Vagina (tissue), 2 donors: ENCODE results near the gene MRPL16. TPM values are rescaled to one million over a fixed set of nuclear protein-coding genes. Genes with fewer than 3 reads are reported as not detected.

Source experiments
- DNase-seq, 2 donors: peaks; one replicate each; pipeline ENCODE4 v3.0.0-alpha.2; 2017; ENCODE audit errors: extremely low spot score in 2 of 2
- H3K27ac ChIP-seq: fragments of 200-600 bp; sonication (generic); one replicate; pipeline ENCODE4 v1.5.1; 2019
- H3K27me3 ChIP-seq: fragments of 200-600 bp; sonication (generic); one replicate; pipeline ENCODE4 v1.5.1; 2019
- H3K36me3 ChIP-seq, 2 donors: fragments of 200-600 bp; sonication (generic); one replicate each; pipeline ENCODE4 v1.5.1; 2017 to 2019
- H3K4me1 ChIP-seq: fragments of 200-600 bp; sonication (generic); one replicate; pipeline ENCODE4 v1.5.1; 2019
- H3K4me3 ChIP-seq, 2 donors: fragments of 200-600 bp; sonication (generic); 1 replicate in 1 of 2; 2 replicates in 1 of 2; pipeline ENCODE4 v1.5.1; 2016 to 2019
- H3K9me3 ChIP-seq: fragments of 200-600 bp; sonication (generic); one replicate; pipeline ENCODE4 v1.5.1; 2019
- CTCF ChIP-seq, 3 experiments: fragments of 450-650 bp in 2 of 3; fragments of 200-600 bp in 1 of 3; sonication (generic) in 1 of 3; IDR thresholded peaks; one replicate each; pipeline ENCODE4 v1.5.1; 2017 to 2019; ENCODE audit warnings: antibody characterized with exemption in 3 of 3, mild to moderate bottlenecking in 2 of 3, moderate library complexity in 2 of 3
- POLR2A ChIP-seq, 2 donors: fragments of 450-650 bp; IDR thresholded peaks; one replicate each; pipeline ENCODE4 v1.6.1; 2017; ENCODE audit warnings: antibody characterized with exemption in 2 of 2, mild to moderate bottlenecking in 2 of 2, moderate library complexity in 2 of 2
- POLR2AphosphoS5 ChIP-seq, 2 donors: sonication (generic); formaldehyde crosslinking; IDR thresholded peaks; one replicate each; pipeline ENCODE4 v1.9.0; 2017; ENCODE audit warnings: antibody characterized with exemption in 2 of 2, mild to moderate bottlenecking in 2 of 2, low read depth in 1 of 2; ENCODE audit not compliant: insufficient read depth in 1 of 2
- intact Hi-C: fragments of 100-400 bp; cut with DNase I; formaldehyde crosslinking; loops from one replicate; pipeline ENCODE4 v1.15.1; 2023
- total RNA-seq: library from RNA; depleted of rRNA; stranded (reverse); fragments of >200 nt; gene quantifications from one replicate; pipeline ENCODE4 v1.2.3, GENCODE V29; 2016

The MRPL16 gene
- total RNA-seq, 1 donor from 2014 or later, result 38.3 TPM

DNA sequence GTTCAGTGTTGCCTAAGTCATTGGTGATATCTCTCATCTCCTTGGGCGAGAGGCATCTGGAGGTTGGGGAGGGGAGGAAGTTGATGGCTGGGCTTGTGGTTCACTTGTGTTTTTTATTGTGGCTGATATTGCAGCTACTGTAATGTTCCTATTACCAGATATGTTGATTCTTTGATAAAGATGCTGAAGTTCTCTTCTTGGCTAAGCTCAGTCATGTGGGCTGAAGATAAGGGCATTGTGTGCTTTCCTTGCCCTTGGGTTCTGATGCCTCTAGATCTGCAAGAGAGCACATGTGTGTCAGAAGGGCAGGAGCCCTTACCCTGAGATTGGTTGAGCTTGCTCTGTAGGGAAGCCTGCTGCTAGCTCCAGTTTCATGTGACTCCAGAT lies 43.4 kb downstream of the MRPL16 start:
- Histone ChIP-seq H3K4me3 (no peak overlapping the region), H3K9me3 (no peaks in the 10 kb centered on the region), H3K27me3 (no peaks in the 10 kb centered on the region), H3K4me1 (peaks cover 40% of the 10 kb centered on the region), H3K36me3 (no peaks in the 10 kb centered on the region), H3K27ac (no peak overlapping the region)
- TF ChIP-seq CTCF (IDR thresholded peaks at IDR 0.05) (no peak), POLR2AphosphoS5 (IDR thresholded peaks at IDR 0.05; ENCODE audit: insufficient read depth in 1 of 2, low read depth in 1 of 2) (no peak)
- intact Hi-C loops, result no loop called here
- no peak for DNase-seq

DNA sequence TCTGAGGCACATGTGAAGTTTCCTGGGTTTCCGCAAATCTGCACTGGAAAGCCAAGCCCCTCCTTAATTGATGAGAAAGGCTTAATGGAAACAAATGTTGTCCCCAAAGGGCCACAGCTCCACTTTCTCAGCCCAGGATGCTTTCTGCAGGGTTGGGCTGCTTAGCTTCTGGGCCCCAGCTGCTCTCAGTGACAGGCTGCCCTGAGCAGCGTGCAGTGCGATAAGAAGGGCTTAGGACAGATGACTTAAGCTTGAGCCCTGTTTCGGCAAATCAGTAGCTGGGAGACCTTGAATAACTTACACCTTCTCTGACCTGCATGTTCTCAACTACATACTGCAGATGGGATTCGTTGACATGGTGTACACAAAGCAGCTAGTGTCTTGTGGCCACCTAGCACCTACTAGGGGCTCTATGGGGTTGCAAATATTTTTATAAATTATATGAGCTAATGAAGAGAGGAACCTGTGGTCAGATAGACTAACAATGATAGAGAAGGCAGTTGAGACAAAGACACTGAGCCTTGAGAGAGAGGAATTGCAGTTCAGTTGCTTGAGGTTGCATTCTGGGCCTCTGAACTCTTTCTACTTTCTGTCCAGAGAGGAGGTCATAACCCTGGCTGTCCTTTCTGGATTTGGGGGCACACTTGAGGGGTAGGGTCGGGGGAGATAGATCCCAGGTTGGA lies 43.9 kb downstream of the MRPL16 start:
- Histone ChIP-seq H3K27me3 (no peaks in the 10 kb centered on the region), H3K9me3 (no peaks in the 10 kb centered on the region), H3K4me3 (no peak overlapping the region), H3K36me3 (no peaks in the 10 kb centered on the region), H3K27ac (no peak overlapping the region), H3K4me1 (peaks cover 36% of the 10 kb centered on the region)
- no peak for DNase-seq
- intact Hi-C loops, result no loop called here
- TF ChIP-seq CTCF (IDR thresholded peaks at IDR 0.05), result no peak
- TF ChIP-seq POLR2AphosphoS5 (IDR thresholded peaks at IDR 0.05; ENCODE audit: insufficient read depth in 1 of 2, low read depth in 1 of 2), result no peak
- no peak for TF ChIP-seq POLR2A (IDR thresholded peaks at IDR 0.05)

DNA sequence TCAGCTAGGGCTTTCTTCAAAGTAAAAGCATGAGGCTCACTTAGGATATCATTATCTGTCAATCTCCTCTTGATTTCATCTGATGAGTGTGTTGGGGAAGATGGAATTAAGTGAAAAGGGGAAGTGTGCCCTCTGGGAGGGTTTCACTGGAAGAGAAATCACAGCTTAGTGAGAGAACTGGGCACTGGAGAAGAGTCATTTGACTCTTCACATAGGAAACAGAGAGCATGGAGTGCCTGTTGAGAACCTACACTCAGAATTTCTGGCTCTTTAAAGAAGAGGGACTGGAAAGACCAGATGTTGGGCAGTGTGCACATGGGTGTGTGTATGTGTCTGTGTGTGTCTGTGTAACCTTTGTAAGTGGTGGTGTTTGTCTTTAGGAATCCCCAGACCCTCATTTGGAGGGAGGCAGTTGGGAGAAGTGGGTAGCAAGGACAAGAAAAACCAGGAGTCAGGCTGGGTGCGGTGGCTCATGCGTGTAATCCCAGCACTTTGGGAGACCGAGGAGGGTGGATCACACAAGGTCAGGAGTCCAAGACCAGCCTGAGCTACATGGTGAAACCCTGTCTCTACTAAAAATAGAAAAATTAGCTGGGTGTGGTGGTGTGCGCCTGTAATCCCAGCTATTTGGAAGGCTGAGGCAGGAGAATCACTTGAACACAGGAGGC lies 45.4 kb downstream of the MRPL16 start:
- H3K36me3 ChIP-seq, result no peaks in the 10 kb centered on the region
- no peak for DNase-seq
- H3K4me3 ChIP-seq, result no peak overlapping the region
- H3K27me3 ChIP-seq, result no peaks in the 10 kb centered on the region
- no peaks in the 10 kb centered on the region for H3K9me3 ChIP-seq
- TF ChIP-seq CTCF (IDR thresholded peaks at IDR 0.05) (no peak), POLR2AphosphoS5 (IDR thresholded peaks at IDR 0.05; ENCODE audit: insufficient read depth in 1 of 2, low read depth in 1 of 2) (no peak), POLR2A (IDR thresholded peaks at IDR 0.05) (no peak)
- intact Hi-C loops, result no loop called here
- no peak overlapping the region for H3K27ac ChIP-seq
- H3K4me1 ChIP-seq, result peaks cover 27% of the 10 kb centered on the region

- TF ChIP-seq CTCF (IDR thresholded peaks at IDR 0.05) (no peak), POLR2A (IDR thresholded peaks at IDR 0.05) (no peak), POLR2AphosphoS5 (IDR thresholded peaks at IDR 0.05; ENCODE audit: insufficient read depth in 1 of 2, low read depth in 1 of 2) (no peak)
- Histone ChIP-seq H3K4me3 (no peak overlapping the region), H3K4me1 (peaks cover 27% of the 10 kb centered on the region), H3K9me3 (no peaks in the 10 kb centered on the region), H3K27me3 (no peaks in the 10 kb centered on the region), H3K27ac (no peak overlapping the region), H3K36me3 (no peaks in the 10 kb centered on the region)
- intact Hi-C loops, result no loop called here
- no peak for DNase-seq
Observed at GRCh38 chr11:59761993-59762392, 48.6 kb downstream of the MRPL16 start.

DNA sequence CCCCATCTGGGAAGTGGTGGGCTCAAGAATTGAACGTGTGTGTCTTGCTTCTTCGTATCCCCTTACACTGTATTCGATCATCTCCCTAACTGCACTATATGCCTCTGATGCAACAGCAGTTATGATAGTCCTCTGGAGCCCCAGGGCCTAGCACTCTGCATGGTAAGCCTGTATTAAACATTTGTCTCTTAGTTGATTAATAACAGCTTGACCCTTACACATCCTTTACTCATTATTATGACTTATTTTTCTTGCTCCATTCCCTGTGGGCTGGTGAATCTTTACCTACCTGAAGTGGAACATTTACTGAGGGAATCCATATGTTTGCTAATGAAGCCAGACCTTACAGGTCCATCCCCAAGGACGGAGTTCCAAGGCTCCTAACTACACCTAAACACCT lies 49.8 kb downstream of the MRPL16 start:
- peaks cover 31% of the 10 kb centered on the region for H3K4me1 ChIP-seq
- no peak for DNase-seq
- TF ChIP-seq POLR2A (IDR thresholded peaks at IDR 0.05), result no peak
- no peak for TF ChIP-seq CTCF (IDR thresholded peaks at IDR 0.05)
- TF ChIP-seq POLR2AphosphoS5 (IDR thresholded peaks at IDR 0.05; ENCODE audit: insufficient read depth in 1 of 2, low read depth in 1 of 2), result no peak

More for the DNA sequence above, 49.8 kb downstream of the MRPL16 start:
- Histone ChIP-seq H3K27ac (no peak overlapping the region), H3K36me3 (no peaks in the 10 kb centered on the region), H3K4me3 (no peak overlapping the region), H3K27me3 (no peaks in the 10 kb centered on the region), H3K9me3 (no peaks in the 10 kb centered on the region)
- intact Hi-C loops, result no loop called here
